D341Med (cell line): ENCODE results near the gene NFATC1.

Source experiments
- DNase-seq: peaks from one replicate; pipeline ENCODE4 v3.0.0; 2012; ENCODE audit warnings: low spot score

Gene NFATC1

DNA sequence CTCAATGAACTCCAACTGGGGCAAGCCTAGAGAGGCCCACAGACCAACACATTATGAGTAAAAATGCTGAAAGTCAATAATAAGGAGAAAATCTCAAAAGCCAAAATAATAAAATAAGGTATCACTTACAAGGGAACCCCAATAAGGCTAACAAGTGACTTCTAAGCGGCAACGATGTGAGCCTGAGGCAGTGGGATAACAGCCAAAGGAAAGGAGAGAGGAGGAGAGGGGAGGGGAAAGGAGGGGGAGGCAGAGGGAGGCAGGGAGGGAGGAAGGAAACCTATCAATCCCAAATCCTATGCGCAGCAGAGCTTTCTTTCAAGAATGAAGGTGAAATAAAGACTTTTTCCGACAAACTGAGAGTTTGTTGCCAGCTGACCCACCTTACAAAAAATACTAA, 6.0 kb upstream of the NFATC1 start:
- DNase-seq, result no peak

DNA sequence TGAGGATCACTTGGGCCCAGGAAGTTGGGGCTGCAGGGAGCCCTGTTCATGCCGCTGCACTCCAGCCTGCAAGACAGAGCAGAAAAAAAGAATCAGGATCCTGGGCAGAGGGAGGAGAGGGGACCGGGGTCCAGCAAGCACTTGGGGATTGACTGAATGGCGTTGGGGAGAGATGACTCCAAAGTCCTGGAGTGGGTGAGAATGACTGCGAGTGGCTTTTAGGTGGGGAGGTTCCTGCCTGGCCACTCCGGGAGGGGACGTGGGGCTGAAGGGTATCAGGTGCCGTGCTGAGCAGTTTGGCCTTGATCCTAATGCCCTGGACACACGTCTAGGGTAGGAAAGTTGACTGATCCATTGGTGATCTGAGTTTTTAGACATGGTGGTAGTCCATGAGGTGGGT, 3.5 kb upstream of the NFATC1 start:
- no peak for DNase-seq

DNA sequence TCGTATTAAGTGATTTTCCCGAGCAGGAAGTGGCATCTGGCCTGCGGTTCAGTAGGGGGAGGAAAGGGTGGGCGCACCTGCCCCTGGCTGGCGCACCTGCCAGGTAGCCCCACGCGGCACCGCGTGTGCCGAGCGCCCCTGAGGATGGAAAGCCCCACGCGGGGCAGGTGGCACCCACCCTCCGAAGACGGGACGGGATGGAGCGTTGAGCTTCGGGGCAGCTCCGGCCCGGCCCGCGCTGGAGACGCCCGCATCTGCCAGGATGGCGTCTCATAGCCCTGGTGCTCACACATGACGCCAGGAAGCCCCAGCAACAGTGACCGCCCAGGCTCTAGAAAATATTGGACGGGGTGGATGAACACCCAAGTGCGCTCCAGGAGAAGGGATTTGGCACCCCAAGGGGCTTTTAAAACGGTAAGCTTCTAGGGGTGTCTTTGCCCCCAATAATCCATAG, 2.5 kb upstream of the NFATC1 start:
- DNase-seq, result no peak

DNA sequence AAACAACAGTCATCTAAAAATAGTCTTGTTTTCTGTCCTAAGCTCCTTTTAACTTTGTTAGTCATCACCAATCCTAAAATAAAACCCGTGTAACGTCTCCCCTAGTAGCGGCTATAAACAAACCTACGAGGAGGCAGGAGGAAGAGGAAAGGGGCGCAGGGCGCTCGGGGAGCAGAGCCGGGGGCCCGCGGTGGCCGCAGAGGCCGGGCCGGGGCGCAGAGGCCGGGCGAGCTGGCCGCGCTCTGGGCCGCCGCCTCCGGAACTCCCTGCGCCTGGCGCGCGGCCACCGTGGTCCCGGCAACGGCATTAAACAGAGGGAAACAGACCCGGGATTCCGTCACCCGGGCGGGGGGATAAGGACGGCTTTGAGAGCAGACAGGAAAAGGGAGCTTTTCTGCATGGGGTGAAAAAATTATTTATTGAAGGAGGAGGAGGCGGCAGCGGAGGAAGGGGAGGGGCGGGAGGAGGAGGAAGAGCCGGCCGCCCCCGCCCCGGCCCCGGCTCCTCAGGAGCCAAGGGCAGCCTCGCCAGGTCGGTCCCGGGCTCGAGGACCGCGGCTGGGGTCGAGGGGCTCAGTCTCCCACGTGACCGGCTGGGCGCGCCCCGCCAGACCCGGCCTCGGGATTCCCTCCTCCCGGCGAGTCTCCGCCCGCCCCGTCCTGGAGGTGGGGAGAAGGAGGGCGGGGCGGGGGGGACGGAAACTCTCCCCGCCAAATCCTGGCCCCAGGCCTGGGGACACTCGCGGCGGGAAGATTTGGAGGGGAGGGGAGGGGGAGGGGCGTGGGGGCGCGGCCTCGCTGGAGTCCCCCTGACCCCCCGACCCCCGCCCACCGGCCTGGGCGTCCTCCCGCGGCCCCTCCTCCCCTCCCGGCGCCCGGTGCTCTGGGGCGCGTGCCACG, 1.8 kb upstream of the NFATC1 start:
- peak; percentile 91 for DNase-seq

DNA sequence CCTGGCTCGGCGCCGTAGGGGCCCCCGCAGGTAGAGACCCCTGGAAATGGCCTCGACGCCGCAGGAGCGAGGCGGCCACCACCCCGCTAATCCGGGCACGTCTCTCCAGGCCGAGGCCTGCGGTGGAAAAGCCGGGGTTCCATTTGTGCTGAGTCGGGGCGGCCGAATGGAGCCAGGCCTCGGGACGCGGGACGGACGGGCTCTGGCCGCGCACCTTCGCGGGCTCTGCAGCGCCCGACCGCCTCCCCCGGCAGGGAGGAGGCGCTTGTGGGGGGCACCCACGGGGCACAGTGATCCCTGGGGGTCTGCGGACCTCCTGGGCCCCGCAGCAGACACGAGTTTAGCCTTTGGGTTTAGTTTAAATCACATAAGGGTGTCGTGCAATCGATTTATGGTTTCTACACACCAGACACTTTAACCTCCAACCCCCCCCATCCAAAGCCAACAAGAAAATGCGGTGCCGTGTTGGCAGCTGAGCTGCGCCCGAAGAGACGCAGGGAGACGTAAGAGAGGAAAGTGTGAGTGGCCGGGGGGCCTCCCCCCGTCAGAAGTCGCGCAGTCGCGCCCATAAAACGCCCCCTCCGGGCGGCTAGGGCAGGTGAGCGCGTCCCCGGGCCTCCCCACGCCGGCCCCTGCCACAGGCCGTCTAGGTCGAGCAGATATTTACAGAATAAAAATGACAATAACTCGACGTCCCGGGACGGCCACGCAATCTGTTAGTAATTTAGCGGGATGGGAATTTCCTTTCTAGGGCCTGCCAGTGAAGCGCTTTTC, 1.0 kb upstream of the NFATC1 start:
- DNase-seq, result peak; percentile 74

DNA sequence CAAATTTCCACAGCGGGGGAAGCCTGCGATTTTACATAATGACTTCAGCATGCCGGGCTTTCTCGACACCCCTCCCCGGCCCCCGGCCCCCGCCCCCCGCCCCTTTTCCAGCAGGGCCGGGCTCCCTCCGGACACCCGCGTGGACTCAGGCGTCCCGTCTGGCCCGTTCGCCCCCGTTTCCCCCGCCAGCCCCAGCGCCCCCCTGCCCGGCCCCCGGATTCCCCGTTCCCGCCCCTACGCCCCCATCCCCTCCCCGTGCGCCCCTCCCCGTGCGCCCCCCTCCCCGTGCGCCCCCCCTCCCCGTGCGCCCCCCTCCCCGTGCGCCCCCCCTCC, 456 bp upstream of the NFATC1 start:
- DNase-seq, result no peak

DNA sequence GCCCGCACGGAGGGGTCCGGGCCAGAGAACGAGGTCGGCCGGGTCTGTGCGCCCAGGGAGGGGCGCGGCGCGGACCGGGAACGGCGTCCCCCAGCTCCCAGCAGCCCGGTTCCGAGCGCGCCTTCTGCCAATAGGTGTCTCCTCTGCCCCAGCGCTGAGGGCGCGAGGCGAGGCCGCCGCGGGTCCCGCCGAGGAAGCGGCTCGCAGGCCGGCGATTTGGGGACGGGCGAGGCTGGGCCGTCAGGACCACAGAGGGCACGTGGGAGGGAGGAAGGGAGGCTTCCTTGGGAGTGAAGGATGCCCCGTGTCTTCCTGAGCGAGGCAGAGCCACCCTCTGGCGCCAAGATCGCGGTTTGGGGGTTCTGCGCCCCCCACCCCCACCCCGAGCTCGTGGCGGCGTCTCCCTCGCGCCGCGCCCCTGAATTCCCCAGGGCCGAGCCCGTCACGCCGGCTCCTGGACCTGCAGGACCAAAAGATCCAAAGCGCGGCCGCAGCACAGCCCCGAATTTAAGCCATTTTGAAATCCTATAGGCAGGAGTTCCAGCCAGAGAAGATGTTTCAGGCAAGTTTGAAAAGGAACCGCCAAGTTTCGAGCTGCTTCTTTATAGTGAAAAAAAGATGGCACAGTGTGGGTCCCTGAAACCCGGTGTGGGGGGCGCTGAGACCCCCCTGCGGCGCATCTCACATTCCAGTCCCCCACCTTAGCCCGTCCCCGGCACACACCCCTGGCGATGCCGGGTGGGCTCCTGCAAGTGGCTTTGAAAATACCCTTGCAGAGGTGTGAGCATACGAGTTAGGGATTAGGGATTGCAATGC, 909 bp downstream of the NFATC1 start:
- peak; percentile 79 for DNase-seq

DNA sequence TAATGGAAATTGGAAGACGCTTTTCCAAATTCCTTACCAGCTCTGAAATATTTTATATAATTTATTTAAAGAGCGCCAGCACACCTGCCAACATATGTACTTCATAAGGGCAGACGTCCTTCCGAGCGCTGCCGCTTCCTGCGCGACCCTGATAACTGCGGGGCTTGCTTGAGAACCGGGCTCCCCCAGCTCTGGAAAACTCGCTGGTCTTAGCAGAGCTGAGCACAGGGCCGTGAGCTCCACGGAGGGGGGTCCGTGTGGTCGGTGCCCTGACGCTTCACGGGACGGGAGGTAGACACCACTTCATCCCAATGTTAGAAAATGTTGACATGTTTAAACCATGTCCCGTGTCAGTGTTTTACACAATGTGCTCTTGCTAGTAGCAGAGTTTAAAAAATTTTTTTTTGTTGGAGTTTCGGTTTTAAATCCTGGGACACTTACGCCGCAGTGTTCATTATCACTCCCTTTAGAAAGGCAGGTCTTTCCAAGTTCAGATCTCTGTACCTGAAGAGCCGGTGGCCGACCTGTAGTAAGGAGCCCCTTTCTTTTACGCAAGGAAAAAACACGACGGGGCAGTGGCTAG, 1.6 kb downstream of the NFATC1 start:
- DNase-seq, result no peak

DNA sequence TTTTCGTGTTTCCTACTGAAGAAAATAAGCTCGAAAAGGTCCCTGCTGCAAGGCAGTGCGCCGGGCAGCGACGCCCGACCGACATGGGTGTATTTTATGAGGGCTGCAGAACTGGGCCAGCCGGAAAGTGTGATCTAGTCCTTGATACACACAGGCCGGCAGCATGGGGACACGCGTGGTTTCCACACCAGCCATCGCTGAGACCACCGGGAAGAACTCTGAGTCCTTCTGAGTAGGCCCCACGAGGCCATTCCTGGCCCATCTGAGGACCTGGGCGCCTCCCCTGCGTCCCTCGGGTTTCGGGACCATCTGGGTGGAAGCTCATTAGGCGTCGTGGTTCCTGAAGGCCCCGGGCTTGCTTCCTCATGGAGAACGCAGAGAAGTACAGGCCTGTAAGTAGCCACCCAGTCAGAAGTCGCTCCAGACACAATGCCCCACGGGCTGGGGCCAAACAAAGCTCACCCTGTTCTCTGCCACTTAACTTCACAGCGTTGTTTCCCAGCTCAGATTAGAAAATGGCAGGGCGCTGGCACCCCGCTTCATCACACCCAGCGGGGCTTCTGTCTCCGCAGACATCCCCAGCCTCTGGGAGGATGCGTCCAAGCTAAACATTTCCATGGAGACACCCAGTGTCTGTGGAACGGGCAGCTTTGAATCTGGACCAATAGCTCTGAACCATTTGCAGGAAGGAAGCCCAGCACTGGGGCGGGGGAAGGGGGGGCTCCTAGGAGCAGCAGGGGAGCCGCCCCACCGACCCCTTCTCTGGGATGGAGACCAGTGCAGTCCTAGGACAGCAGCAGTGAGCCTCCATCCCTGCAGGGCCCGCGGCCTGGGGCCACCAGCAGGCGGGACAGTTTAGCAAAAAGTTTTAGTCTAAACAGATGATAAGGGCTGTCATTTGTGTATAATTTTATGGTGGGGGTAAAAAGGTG, 2.4 kb downstream of the NFATC1 start:
- DNase-seq, result no peak

DNA sequence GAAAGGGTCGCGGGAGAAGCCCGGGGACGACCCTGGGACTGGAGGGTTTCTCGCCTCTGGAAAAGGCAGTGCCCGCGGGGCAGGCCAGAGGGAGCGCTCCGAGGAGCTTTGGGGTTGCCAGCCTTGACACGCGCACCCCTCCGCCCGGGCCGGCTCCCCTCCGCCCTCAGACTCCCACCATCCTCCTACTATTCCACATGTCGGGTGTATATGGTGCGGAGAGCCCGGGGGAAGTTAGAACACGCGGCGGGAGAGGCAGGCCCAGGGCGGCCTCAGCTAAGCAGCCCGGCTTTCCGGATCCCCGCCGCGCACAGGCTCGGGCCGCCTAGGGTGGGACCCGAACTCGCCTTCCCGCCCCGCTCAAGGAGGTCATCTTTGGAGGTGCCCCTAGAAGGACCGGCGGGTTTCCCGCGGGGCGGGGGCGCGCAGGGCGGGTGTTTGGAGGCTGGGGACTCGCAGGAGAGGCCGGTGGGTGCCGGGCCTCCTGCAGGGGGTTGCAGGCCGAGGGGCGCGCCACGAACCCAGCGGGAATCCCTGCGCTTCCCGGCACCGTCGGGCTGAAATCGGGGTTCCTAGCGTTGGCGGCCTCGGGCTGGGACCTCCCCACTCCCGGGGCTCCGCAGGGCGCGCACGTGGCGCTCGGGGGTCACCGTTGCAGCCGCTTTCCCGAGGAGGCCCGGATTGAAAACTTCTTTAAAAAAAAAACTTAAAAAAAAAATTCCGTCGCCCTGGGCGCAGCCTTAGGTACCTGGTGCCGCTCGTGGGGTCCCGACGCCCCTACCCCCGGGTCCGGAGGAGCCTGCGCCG, 3.7 kb downstream of the NFATC1 start:
- DNase-seq, result no peak

DNA sequence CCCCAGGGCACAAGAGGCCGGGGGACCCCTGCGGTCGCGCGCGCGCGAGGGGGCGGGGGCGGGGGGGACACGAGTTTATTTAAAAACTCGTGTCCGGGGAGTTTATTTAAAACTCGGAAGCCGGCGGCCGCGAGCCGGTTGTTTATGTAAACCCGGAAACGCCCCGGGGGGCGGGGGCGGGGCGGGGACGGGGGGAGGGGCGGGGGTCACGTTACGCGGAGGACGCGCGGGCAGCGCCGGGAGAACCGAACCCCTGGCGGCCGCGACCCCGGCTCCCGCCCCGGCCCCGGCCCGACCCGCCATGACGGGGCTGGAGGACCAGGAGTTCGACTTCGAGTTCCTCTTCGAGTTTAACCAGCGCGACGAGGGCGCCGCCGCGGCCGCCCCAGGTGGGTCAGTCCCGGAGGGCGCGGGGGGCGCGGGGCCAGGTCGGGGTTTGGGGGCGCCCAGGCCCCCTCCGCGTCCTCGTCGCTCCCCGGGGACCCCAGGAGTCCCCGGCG, 4.4 kb downstream of the NFATC1 start:
- no peak for DNase-seq

DNA sequence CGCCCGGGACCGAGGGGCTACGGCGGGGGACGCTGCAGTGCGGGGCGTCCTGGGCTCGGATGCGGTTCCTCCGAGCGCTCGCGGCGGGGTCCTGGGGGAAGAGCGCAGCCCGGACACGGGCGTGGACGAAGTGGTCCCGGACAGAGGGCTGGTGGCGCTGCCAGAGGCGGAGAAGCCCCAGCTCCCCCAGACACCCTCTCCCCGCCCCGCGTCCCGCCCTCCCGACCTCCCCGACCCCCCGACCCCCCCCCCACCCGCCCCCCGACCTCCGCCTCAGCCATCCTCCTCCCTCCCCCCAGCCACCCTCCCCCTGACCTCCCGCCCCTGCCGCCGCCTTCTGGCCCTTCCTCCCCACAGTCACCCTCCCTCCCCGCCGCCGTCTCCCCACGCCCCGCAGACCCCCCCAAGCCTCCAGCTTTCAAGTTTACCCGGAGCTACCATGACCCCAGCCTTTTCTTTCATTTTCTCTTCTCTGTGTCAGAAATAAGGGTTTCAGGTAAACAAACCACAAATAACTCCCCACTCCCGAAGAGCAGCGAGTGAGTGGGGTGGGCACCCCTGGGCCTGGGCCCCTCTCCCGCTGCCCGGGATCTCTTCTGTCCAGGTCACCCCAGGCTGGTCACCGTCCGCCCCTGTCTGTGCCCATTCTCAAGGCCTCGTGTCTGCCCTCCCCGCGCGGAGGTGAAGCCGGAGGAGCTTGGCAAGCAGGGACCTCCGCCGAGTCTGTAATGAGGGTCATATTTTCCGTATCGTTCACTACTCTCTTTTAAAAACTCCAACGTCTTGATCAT, 5.1 kb downstream of the NFATC1 start:
- DNase-seq, result no peak

DNA sequence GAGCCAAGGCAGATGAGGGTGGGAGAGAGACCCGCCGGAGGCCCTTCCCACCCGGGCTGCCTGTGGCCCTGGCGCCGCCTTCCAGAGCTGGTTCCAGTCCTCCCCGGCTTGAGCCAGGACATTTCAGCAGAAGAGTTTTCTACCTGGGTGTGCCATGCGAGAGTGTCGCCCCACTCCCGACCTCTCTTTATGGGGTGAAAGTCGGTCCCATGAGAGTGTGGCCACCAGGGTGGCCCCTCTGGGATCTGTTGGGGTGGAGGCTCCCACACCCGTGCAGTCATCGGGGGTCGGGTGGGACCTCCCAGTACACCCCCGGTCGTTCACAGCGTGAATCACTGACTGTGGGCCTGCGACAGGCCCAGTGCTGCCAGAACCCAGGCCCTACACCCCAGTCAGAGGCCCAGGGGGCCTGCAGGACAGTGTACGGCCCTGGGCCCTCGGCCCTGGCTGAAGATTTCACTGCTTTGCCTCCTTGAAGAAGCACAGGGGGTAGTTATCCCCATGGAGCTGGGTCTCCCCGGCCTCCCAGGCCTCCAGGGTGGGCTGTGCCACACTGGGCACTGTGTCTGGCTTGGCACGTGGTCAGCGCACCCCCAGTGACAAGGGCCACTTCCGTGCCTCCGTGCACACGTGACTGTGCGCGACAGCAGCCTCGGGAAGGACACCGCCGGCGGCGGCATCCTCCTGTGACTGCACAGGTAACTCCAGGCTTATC, 5.9 kb downstream of the NFATC1 start:
- DNase-seq, result no peak

DNA sequence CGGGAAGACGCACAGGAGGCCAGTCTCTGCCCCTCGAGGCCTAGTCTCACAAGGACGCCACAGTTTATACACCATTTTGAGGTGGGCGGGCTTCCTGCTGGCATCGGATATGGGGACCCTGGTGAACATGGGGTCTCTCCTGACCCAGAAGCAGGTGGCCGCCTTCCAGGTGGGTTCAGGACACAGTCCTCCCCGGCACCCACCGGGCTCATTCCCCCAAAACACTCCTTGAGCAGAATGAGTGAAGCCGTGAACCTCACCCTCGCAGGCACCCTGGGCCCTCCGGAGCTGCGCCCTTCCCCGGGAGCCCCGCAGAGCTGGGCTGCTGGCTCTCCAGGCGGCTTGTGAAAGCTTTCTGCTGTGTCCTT, 6.5 kb downstream of the NFATC1 start:
- DNase-seq, result no peak

DNA sequence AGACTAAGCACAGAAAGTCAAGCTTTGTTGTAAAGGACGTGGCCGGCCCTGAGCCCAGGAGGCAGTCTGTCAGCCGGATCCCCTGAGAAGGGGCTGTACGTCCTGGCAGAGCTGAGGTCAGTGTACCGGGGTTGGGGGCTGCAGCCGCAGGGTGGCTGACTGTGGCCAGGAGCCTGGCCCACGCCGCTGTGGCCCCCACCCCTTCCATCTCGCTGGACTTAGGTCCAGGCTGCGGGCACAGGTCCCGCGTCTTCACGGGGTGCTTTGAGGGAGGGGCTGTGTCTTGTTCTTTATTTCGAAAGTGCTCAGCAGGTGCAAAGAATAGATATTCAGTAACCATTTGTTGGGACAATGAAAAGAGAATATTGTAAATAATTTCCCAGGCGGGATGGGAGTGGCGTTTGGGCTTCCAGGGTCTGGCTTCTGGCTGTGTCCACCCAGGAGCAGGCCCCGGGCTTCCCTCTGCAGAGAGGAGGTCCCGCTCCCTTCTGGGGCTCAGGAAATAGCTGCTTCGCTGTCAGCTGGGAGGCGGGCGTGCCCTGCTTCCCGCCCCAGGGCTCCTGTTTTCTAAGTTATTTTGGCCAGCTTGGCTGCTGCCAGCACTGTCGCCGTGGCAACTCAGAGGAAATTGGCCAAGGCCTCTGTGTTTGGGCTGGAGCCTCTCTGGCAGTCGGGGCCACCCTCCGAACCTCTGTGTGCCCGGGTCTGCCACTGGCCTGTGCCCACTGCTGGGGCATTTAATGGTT, 7.4 kb downstream of the NFATC1 start:
- DNase-seq, result no peak

DNA sequence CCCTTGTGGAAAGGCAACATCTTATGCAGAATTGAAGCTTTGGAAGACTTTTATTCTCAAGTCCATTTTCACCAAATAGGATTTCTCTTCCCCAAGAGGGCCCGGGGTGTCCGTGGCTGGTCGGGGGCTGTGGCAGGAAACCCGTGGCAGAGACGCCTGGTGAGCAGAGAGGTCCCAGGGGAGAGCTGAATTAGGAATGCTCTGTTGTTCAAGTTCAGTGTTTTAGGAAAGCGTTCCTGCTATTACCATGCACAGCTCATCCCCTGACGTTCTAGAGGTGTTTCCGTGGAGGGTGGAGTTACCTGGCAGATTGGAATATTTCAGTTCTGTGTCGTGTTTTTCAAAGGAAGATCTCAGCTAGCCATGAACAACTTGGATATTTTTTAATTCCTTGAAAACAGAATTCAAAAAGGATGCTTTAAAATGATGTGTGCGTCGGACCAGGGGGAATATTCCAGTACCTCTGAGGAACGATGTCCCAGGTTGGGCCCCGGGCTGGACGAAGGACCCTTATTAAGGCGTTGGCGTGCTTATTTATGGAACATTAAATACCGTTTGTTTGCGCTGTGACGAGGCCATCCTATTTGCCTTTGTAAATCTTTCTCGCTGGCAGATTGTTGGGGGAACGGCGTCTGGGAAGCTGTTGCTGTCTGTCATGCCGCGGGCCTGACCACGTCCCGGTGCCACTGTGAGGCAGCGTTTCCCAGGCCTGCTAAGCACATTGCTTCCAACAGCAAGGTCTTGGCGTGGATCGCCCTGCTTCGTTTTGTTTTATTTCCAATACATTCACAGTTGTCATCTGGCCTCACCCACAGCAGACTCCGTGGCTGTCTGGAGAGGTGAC, 8.2 kb downstream of the NFATC1 start:
- no peak for DNase-seq

DNA sequence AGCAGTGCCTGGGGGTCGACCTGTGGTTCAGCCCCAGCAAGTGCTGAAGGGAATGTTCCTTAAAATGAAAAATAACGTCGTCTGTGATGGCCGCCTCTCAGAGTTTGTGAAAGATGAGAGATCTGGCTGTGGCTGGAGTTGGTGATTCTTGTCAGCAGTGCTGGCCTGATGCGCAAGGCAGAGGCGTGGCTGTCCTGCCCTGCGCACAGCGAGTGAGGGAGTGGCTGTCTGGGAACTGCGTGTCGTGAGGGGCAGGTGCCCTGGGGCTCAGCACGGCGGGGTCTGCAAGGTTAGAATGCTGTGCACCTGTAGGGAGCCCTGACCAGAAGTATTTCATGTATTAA, 8.8 kb downstream of the NFATC1 start:
- no peak for DNase-seq
